ENCODE results near the gene KANK3. TPM values are rescaled to one million over a fixed set of nuclear protein-coding genes. Genes with fewer than 3 reads are reported as not detected.

Gene KANK3
- total RNA-seq, 1 experiment from 2014 or later: 1.2 TPM

DNA sequence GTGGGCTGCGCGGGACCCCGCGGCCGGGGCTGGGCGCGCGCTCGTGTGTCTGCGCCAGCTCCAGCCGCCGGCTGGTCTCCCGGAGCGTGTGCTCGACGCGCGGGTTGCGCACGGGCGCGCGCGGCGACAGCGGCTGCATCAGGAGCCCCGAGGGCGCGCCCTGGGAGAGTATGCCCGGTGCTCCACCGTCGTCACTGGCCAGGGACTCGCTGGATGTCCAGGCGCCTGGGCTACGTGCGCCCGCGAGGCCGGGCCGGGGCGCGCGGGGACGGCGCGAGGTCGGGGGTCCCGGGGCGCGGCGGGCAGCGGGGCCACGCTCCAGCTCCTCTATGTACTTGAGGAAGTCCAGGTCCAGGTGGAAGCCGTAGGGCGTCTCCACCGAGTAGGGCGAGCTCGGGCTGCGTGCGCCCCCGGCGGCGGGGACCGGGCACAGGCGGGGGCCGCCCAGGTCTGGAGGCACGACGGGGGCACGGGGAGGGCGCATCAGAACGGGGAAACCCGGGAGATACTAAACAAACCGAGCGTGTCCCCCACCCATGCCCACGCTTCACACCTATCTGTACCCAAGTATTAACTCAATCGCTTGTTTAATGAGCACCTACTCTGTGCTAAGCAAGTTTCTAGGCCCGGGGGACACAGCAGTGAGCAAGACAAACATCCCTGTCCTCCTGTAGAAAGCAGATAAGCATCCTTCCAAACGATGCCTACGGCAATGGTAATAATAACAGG, 7.6 kb downstream of the KANK3 start:
- CTCF ChIA-PET: interaction anchor here (0.6 to 2.3 kb wide), 7 partner anchors 8 to 244 kb away, joined by 3 to 12 read pairs (median 5); partner anchors contain the start of gene ZNF414
- intact Hi-C loops (cut with micrococcal nuclease): no loop called here
- H3K36me3 Mint-ChIP-seq (ENCODE audit: insufficient read depth, unreplicated experiment): peaks cover 3% of the 10 kb centered on the region

DNA sequence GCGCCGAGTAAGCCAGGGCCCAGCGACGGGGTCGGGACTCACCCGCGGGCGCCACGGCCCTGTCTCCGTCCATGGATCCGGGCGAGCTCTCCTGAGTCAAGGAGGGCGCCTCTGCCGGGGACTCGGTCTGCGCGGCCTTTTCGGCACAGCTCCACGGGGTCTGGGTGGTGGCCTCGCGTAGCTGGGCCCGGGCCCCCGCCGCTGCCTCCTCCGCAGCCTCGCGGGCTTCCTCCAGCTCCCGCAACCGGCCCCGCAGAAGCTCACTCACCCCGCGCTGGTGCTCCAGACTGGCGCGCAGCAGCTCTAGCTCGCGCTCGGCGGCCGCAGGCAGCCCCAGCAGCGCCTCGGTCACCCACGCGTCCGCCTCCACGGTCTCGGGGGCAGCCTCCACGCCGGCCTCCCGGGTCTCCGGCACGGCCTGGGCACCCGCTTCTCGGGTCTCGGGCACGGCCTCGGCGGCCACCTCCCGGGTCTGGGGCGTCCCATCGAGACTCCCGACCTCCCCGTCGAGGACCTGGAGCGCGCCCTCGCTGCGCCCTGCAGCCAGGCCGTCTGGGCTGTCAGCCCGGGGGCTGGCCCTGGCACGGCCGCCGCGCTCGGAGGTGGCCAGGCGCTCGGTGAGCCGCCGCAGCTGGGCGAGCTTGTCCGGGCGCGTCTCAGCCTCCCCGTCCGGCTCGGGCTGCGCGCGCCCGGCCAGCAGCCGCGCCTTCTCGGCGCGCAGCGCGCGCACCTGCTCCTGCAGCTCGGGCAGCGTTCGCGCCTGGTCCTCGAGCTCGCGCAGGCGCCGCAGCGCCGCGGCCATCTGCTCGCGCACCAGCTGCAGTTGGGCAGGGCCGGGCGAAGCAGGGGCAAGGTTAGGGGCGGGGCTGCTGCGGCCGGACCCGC, 8.4 kb downstream of the KANK3 start:
- intact Hi-C loops (cut with micrococcal nuclease): no loop called here

More for the DNA sequence above, 7.6 kb downstream of the KANK3 start:
- H3K27ac Mint-ChIP-seq (ENCODE audit: low read depth, unreplicated experiment): no peak overlapping the region
- POLR2A ChIA-PET: interaction anchor here (0.6 to 4.4 kb wide), 10 partner anchors 8 to 188 kb away, joined by 3 to 70 read pairs (median 3); partner anchors contain the start of genes NDUFA7, RAB11B, RPS28 and ZNF414
- no peaks in the 10 kb centered on the region for H3K4me1 Mint-ChIP-seq (ENCODE audit: insufficient read depth, unreplicated experiment)
- no peak for DNase-seq (ENCODE audit: unreplicated experiment)
- no peaks in the 10 kb centered on the region for H3K27me3 Mint-ChIP-seq (ENCODE audit: insufficient read depth, unreplicated experiment)
- no peaks in the 10 kb centered on the region for H3K9me3 Mint-ChIP-seq (ENCODE audit: unreplicated experiment)
- no TSS peak for BruUV-seq (replicated peaks)
- TF ChIP-seq, protein P1, sequence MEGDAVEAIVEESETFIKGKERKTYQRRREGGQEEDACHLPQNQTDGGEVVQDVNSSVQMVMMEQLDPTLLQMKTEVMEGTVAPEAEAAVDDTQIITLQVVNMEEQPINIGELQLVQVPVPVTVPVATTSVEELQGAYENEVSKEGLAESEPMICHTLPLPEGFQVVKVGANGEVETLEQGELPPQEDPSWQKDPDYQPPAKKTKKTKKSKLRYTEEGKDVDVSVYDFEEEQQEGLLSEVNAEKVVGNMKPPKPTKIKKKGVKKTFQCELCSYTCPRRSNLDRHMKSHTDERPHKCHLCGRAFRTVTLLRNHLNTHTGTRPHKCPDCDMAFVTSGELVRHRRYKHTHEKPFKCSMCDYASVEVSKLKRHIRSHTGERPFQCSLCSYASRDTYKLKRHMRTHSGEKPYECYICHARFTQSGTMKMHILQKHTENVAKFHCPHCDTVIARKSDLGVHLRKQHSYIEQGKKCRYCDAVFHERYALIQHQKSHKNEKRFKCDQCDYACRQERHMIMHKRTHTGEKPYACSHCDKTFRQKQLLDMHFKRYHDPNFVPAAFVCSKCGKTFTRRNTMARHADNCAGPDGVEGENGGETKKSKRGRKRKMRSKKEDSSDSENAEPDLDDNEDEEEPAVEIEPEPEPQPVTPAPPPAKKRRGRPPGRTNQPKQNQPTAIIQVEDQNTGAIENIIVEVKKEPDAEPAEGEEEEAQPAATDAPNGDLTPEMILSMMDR (IDR thresholded peaks at IDR 0.05; ENCODE audit: unreplicated experiment): no peak
- peak overlapping the region; percentile 50 for H3K4me3 Mint-ChIP-seq (ENCODE audit: unreplicated experiment)

DNA sequence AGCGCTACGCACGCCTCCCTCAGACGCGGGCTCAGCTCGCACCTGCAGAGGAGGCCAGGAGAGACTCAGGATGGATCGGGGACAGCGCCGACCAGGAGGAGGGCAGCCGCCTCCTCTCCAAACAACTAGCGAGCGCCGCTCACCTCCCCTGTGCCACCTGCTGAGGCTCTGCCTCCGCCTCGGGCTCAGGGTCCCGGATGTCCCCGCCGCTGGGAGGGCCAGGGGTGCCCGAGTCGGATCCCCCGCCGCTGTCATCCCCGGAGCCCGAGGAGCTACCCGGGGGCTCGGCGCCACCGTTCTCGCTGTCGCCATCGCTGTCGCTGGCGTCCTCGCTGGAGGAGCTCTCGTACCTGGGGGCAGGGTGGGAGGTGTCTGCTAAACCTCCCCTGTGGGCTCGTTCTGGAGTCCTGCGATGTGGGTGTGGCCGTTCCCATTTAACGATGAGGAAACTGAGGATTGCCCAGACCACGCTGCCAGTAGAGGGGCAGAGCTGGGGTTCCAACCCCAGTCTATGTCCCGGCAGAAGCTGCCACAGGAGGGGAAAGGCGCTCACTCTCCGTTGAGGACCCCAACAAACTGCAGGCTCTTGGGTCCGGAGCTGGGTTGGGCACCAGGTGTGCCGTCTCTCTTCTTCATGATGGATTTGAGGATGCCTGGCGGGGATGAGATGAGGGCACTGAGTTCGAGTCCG, 9.2 kb downstream of the KANK3 start:
- POLR2A ChIA-PET: interaction anchor here (0.7 to 4.4 kb wide), 4 partner anchors 11 to 742 kb away, joined by 3 to 70 read pairs (median 4); partner anchors contain the start of genes HNRNPM, NDUFA7 and RPS28
- no peaks in the 10 kb centered on the region for H3K4me1 Mint-ChIP-seq (ENCODE audit: insufficient read depth, unreplicated experiment)
- no TSS peak for BruUV-seq (replicated peaks)
- DNase-seq (ENCODE audit: unreplicated experiment): no peak
- CTCF ChIA-PET: interaction anchor here (0.7 to 2.3 kb wide), 5 partner anchors 9 to 175 kb away, joined by 3 to 12 read pairs (median 6); no protein-coding TSS in a partner anchor
- intact Hi-C loops (cut with micrococcal nuclease): no loop called here
- no peaks in the 10 kb centered on the region for H3K27me3 Mint-ChIP-seq (ENCODE audit: insufficient read depth, unreplicated experiment)
- H3K9me3 Mint-ChIP-seq (ENCODE audit: unreplicated experiment): no peaks in the 10 kb centered on the region
- H3K27ac Mint-ChIP-seq (ENCODE audit: low read depth, unreplicated experiment): no peak overlapping the region
- H3K36me3 Mint-ChIP-seq (ENCODE audit: insufficient read depth, unreplicated experiment): no peaks in the 10 kb centered on the region
- H3K4me3 Mint-ChIP-seq (ENCODE audit: unreplicated experiment): no peak overlapping the region
- TF ChIP-seq, protein P1 (IDR thresholded peaks at IDR 0.05; ENCODE audit: unreplicated experiment): no peak

More for the DNA sequence above, 8.4 kb downstream of the KANK3 start:
- peak; percentile 71 for DNase-seq (ENCODE audit: unreplicated experiment)
- Mint-ChIP-seq H3K9me3 (ENCODE audit: unreplicated experiment) (no peaks in the 10 kb centered on the region), H3K36me3 (ENCODE audit: insufficient read depth, unreplicated experiment) (no peaks in the 10 kb centered on the region), H3K27ac (ENCODE audit: low read depth, unreplicated experiment) (no peak overlapping the region), H3K27me3 (ENCODE audit: insufficient read depth, unreplicated experiment) (no peaks in the 10 kb centered on the region), H3K4me1 (ENCODE audit: insufficient read depth, unreplicated experiment) (no peaks in the 10 kb centered on the region), H3K4me3 (ENCODE audit: unreplicated experiment) (peak overlapping the region; percentile 50)
- CTCF ChIA-PET: interaction anchor here (0.6 to 2.3 kb wide), 11 partner anchors 8 to 244 kb away, joined by 3 to 12 read pairs (median 5); partner anchors contain the start of gene ZNF414
- no TSS peak for BruUV-seq (replicated peaks)
- POLR2A ChIA-PET: interaction anchor here (0.6 to 4.4 kb wide), 12 partner anchors 9 to 741 kb away, joined by 3 to 70 read pairs (median 3); partner anchors contain the start of genes HNRNPM, NDUFA7, RAB11B and RPS28
- TF ChIP-seq, protein P1 (IDR thresholded peaks at IDR 0.05; ENCODE audit: unreplicated experiment): no peak
